H9 (cell line): Measurements from ENCODE around the gene RGS21. TPM values are rescaled to one million over a fixed set of nuclear protein-coding genes. Genes with fewer than 3 reads are reported as not detected.

Experiments
- DNase-seq: peaks from one replicate; pipeline ENCODE4 v3.0.0-alpha.2; 2017
- H2AFZ ChIP-seq: one replicate; pipeline ENCODE4 v1.6.1; 2013; ENCODE audit warnings: mild to moderate bottlenecking, low read length, control low read depth, moderate library complexity
- H2AK5ac ChIP-seq: 2 replicates; pipeline ENCODE4 v1.6.1; 2013; ENCODE audit warnings: low read length, control low read depth, mixed read lengths; ENCODE audit not compliant: insufficient read length
- H2BK120ac ChIP-seq: one replicate; pipeline ENCODE4 v1.6.1; 2013; ENCODE audit warnings: low read depth, mild to moderate bottlenecking, low read length, control low read depth, inconsistent platforms; ENCODE audit not compliant: poor library complexity, severe bottlenecking
- H2BK12ac ChIP-seq: 2 replicates; pipeline ENCODE4 v1.6.1; 2013; ENCODE audit warnings: low read length, control low read depth, mixed read lengths, low read depth; ENCODE audit not compliant: insufficient read length
- H2BK15ac ChIP-seq: 2 replicates; pipeline ENCODE4 v1.6.1; 2013; ENCODE audit warnings: low read depth, low read length, control low read depth
- H2BK20ac ChIP-seq: one replicate; pipeline ENCODE4 v1.6.1; 2013; ENCODE audit warnings: low read depth, mild to moderate bottlenecking, low read length, control low read depth, inconsistent platforms; ENCODE audit not compliant: poor library complexity, severe bottlenecking
- H2BK5ac ChIP-seq: 2 replicates; pipeline ENCODE4 v1.6.1; 2013; ENCODE audit warnings: low read length, control low read depth, mixed read lengths; ENCODE audit not compliant: insufficient read length
- H3K14ac ChIP-seq: 2 replicates; pipeline ENCODE4 v1.6.1; 2013; ENCODE audit warnings: low read length, control low read depth; ENCODE audit not compliant: insufficient read depth
- H3K18ac ChIP-seq: 2 replicates; pipeline ENCODE4 v1.6.1; 2013; ENCODE audit warnings: low read depth, mild to moderate bottlenecking, mixed read lengths, low read length, control low read depth; ENCODE audit not compliant: insufficient read length
- H3K23ac ChIP-seq: 2 replicates; pipeline ENCODE4 v1.6.1; 2013; ENCODE audit warnings: low read length, control low read depth, mixed read lengths, low read depth; ENCODE audit not compliant: insufficient read length
- H3K23me2 ChIP-seq: 2 replicates; pipeline ENCODE4 v1.6.1; 2013; ENCODE audit warnings: low read depth, mild to moderate bottlenecking, mixed read lengths, low read length, control low read depth; ENCODE audit not compliant: insufficient read length, poor library complexity, severe bottlenecking
- H3K27ac ChIP-seq: 2 replicates; pipeline ENCODE4 v1.5.1; 2013; ENCODE audit warnings: low read length, control low read depth, mixed read lengths, low read depth; ENCODE audit not compliant: insufficient read length
- H3K27me3 ChIP-seq: 2 replicates; pipeline ENCODE4 v1.6.1; 2013; ENCODE audit warnings: low read length, control low read depth, inconsistent platforms; ENCODE audit not compliant: insufficient read depth
- H3K4ac ChIP-seq: 2 replicates; pipeline ENCODE4 v1.6.1; 2013; ENCODE audit warnings: low read depth, mild to moderate bottlenecking, control low read depth, inconsistent platforms, low read length, moderate library complexity
- H3K4me1 ChIP-seq: 2 replicates; pipeline ENCODE4 v1.6.1; 2013; ENCODE audit warnings: low read length, control low read depth, inconsistent platforms; ENCODE audit not compliant: insufficient read depth
- H3K4me2 ChIP-seq: 2 replicates; pipeline ENCODE4 v1.6.1; 2013; ENCODE audit warnings: low read length, control low read depth, mixed read lengths; ENCODE audit not compliant: insufficient read length, insufficient read depth
- H3K56ac ChIP-seq: 2 replicates; pipeline ENCODE4 v1.6.1; 2013; ENCODE audit warnings: low read depth, mild to moderate bottlenecking, mixed read lengths, low read length, control low read depth; ENCODE audit not compliant: insufficient read length
- H3K79me1 ChIP-seq: 2 replicates; pipeline ENCODE4 v1.6.1; 2013; ENCODE audit warnings: low read depth, mild to moderate bottlenecking, moderate library complexity, low read length, control low read depth, inconsistent platforms; ENCODE audit not compliant: insufficient read depth, poor library complexity, severe bottlenecking
- H3K79me2 ChIP-seq: 2 replicates; pipeline ENCODE4 v1.6.1; 2013; ENCODE audit warnings: low read length, control low read depth, inconsistent platforms; ENCODE audit not compliant: insufficient read depth
- H3K9ac ChIP-seq: 2 replicates; pipeline ENCODE4 v1.6.1; 2013; ENCODE audit warnings: low read length, control low read depth, mixed read lengths; ENCODE audit not compliant: insufficient read length; ENCODE audit errors: extremely low read depth
- H3K9me3 ChIP-seq: one replicate; pipeline ENCODE4 v1.6.1; 2013; ENCODE audit warnings: low read depth, low read length, inconsistent platforms; ENCODE audit not compliant: control insufficient read depth
- H3T11ph ChIP-seq: one replicate; pipeline ENCODE4 v1.6.1; 2013; ENCODE audit warnings: mild to moderate bottlenecking, low read length, control low read depth, inconsistent platforms
- H4K20me1 ChIP-seq: one replicate; pipeline ENCODE4 v1.6.1; 2013; ENCODE audit not compliant: control insufficient read depth, insufficient read length, insufficient read depth
- H4K5ac ChIP-seq: 2 replicates; pipeline ENCODE4 v1.6.1; 2013; ENCODE audit warnings: low read depth, mild to moderate bottlenecking, mixed read lengths, low read length, control low read depth; ENCODE audit not compliant: insufficient read length
- H4K8ac ChIP-seq: replicated peaks from 2 replicates; pipeline ENCODE4 v1.6.1; 2013; ENCODE audit warnings: low read length, control low read depth, mixed read lengths, low read depth; ENCODE audit not compliant: insufficient read length
- H4K91ac ChIP-seq: 2 replicates; pipeline ENCODE4 v1.6.1; 2013; ENCODE audit warnings: low read depth, mild to moderate bottlenecking, moderate library complexity, mixed read lengths, low read length, control low read depth; ENCODE audit not compliant: insufficient read length
- H3K27ac Mint-ChIP-seq, 3 experiments: 2 replicates in 2 of 3; 3 replicates in 1 of 3; pipeline ENCODE4 v1.8.0; 2020 to 2021; ENCODE audit warnings: mixed read lengths in 3 of 3, mild to moderate bottlenecking in 1 of 3, moderate library complexity in 1 of 3
- H3K27me3 Mint-ChIP-seq: 2 replicates; pipeline ENCODE4 v1.8.0; 2021; ENCODE audit warnings: low read depth, mild to moderate bottlenecking, moderate library complexity, mixed read lengths
- H3K36me3 Mint-ChIP-seq, 3 experiments: 2 replicates in 2 of 3; 3 replicates in 1 of 3; pipeline ENCODE4 v1.8.0; 2020 to 2021; ENCODE audit warnings: low read depth in 3 of 3, mixed read lengths in 3 of 3; ENCODE audit not compliant: insufficient read depth in 1 of 3
- H3K4me1 Mint-ChIP-seq, 2 experiments: 2 replicates each; pipeline ENCODE4 v1.8.0; 2020; ENCODE audit warnings: mixed read lengths in 2 of 2
- H3K4me3 Mint-ChIP-seq, 2 experiments: 2 replicates in 1 of 2; 3 replicates in 1 of 2; pipeline ENCODE4 v1.8.0; 2020 to 2021; ENCODE audit warnings: mild to moderate bottlenecking in 2 of 2, mixed read lengths in 2 of 2, moderate library complexity in 1 of 2
- H3K9me3 Mint-ChIP-seq, 2 experiments: 2 replicates in 1 of 2; 3 replicates in 1 of 2; pipeline ENCODE4 v1.8.0; 2020; ENCODE audit warnings: mild to moderate bottlenecking in 2 of 2, mixed read lengths in 2 of 2, moderate library complexity in 1 of 2
- CTCF ChIP-seq: fragments of 200-600 bp; sonication (generic); conservative IDR thresholded peaks from 3 replicates; pipeline ENCODE4 v1.8.0; 2021; ENCODE audit warnings: antibody characterized with exemption, mild to moderate bottlenecking
- WGBS: extraction: QIAGEN DNeasy Blood & Tissue Kit; methylation state at CpG from one replicate; pipeline ENCODE4 v1.1.7; 2013; ENCODE audit warnings: missing lambda C conversion rate, low lambda C conversion rate, mixed read lengths; ENCODE audit not compliant: insufficient read length; ENCODE audit errors: extremely low coverage; 5-methylcytosine and 5-hydroxymethylcytosine counted together
- total RNA-seq: library from RNA; stranded (reverse); gene quantifications from 2 replicates; pipeline ENCODE4 v1.2.1, GENCODE V29; 2021

The RGS21 gene
- total RNA-seq, 1 experiment from 2014 or later: not detected

DNA sequence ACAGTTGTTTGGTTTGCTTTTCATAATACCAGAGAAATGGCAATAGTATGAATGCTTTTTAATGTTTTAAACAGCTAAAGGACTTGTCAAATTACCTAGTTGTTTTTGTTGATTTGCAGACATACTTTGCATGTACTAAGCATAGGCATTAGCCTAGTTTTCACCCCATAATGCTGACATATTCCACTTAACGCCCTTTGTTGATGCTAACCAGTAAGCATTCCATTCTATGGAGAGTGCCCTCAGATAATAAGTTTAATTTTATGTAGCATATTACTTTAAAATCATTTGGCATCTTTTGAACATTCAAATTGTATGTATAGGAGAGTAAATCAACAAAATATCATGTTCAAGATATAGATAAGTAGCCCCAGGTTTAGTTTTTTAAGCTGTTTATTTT lies 32.5 kb downstream of the RGS21 start:
- no peaks in the 10 kb centered on the region for H3K79me2 ChIP-seq
- H3K4me2 ChIP-seq: no peak overlapping the region
- H3K56ac ChIP-seq: no peak overlapping the region
- H3K18ac ChIP-seq: no peak overlapping the region
- WGBS: no CpG with 5 or more reads among the region's 1 CpG
- H2BK20ac ChIP-seq: no peak overlapping the region
- no peak overlapping the region for H4K5ac ChIP-seq
- no peak overlapping the region for H2AK5ac ChIP-seq
- TF ChIP-seq CTCF: no peak
- no peak overlapping the region for H2BK15ac ChIP-seq
- no peaks in the 10 kb centered on the region for H3K4me1 Mint-ChIP-seq
- H2BK12ac ChIP-seq: no peak overlapping the region
- no peaks in the 10 kb centered on the region for H3K23me2 ChIP-seq
- no peak overlapping the region for H3K27ac Mint-ChIP-seq
- H3K27me3 ChIP-seq: no peaks in the 10 kb centered on the region
- no peak overlapping the region for H4K91ac ChIP-seq
- no peaks in the 10 kb centered on the region for H3K4me1 ChIP-seq
- no peaks in the 10 kb centered on the region for H3K27me3 Mint-ChIP-seq
- no peaks in the 10 kb centered on the region for H3K36me3 Mint-ChIP-seq
- no peak overlapping the region for H2BK5ac ChIP-seq
- no peak overlapping the region for H3K23ac ChIP-seq
- H3K9ac ChIP-seq: no peak overlapping the region
- H4K20me1 ChIP-seq: no peaks in the 10 kb centered on the region
- no peaks in the 10 kb centered on the region for H3K79me1 ChIP-seq
- no peak overlapping the region for H3K27ac ChIP-seq
- no peak overlapping the region for H3K4me3 Mint-ChIP-seq
- no peak overlapping the region for H3K14ac ChIP-seq
- no peak for DNase-seq
- no peaks in the 10 kb centered on the region for H3K9me3 Mint-ChIP-seq
- H3K9me3 ChIP-seq: no peaks in the 10 kb centered on the region
- H3T11ph ChIP-seq: no peak overlapping the region
- no peak overlapping the region for H2AFZ ChIP-seq
- no peak overlapping the region for H2BK120ac ChIP-seq
- H4K8ac ChIP-seq: no peak overlapping the region
- no peak overlapping the region for H3K4ac ChIP-seq
